H1 (cell line): ENCODE results near the gene NFASC. TPM values are rescaled to one million over a fixed set of nuclear protein-coding genes. Genes with fewer than 3 reads are reported as not detected.

Experiments
- CBX5 ChIP-seq: fragments of 300-800, 300-1000 bp; sonication (generic); IDR thresholded peaks from 2 replicates; pipeline ENCODE4 v1.7.1; 2016; ENCODE audit warnings: antibody characterized with exemption, low read length, low read depth
- CTBP2 ChIP-seq: IDR thresholded peaks from 2 replicates; pipeline ENCODE4 v1.7.0; 2011; ENCODE audit warnings: borderline replicate concordance, mild to moderate bottlenecking, moderate library complexity, mixed read lengths, low read length; ENCODE audit not compliant: insufficient read depth, insufficient read length
- EGR1 ChIP-seq: IDR thresholded peaks from 2 replicates; pipeline ENCODE4 v1.6.1; 2011; ENCODE audit warnings: low read depth, low read length, borderline replicate concordance
- NANOG ChIP-seq: IDR thresholded peaks from 2 replicates; pipeline ENCODE4 v1.6.1; 2011; ENCODE audit warnings: low read length, low read depth, mild to moderate bottlenecking, inconsistent platforms; ENCODE audit not compliant: insufficient read depth, poor library complexity, severe bottlenecking
- NRF1 ChIP-seq: IDR thresholded peaks from 2 replicates; pipeline ENCODE4 v1.6.1; 2011; ENCODE audit warnings: mild to moderate bottlenecking, low read depth, low read length, improper control_type of control experiment
- SP1 ChIP-seq: IDR thresholded peaks from 2 replicates; pipeline ENCODE4 v1.6.1; 2011; ENCODE audit warnings: low read depth, low read length
- polyA plus RNA-seq, 7 experiments: library from polyadenylated mRNA; depleted of rRNA in 3 of 7; stranded (reverse) in 5 of 7; unstranded in 2 of 7; fragments of >200 nt in 5 of 7; fragments of 200-250 nt in 2 of 7; gene quantifications; 1 replicate in 5 of 7; 2 replicates in 1 of 7; 4 replicates in 1 of 7; pipeline versions ENCODE4 v1.2.1 to v1.2.3, GENCODE V29; 2011 to 2013; ENCODE audit warnings: missing spikeins in 2 of 7, mixed read lengths in 2 of 7
- total RNA-seq: library from RNA; stranded (reverse); fragmentation: NEBNext Ultra II Directional; extraction: Animal tissue kit (Norgen Biotek cat#: 25700); gene quantifications from 2 replicates; pipeline ENCODE4 v1.2.1, GENCODE V29; 2021
- TF ChIP-seq, protein P1 (sequence below): IDR thresholded peaks from 2 replicates; pipeline ENCODE4 v1.6.1; 2011; ENCODE audit warnings: low read depth, mild to moderate bottlenecking, low read length; ENCODE audit not compliant: insufficient read depth
- TF ChIP-seq, protein P2 (sequence below): IDR thresholded peaks from 2 replicates; pipeline ENCODE4 v1.6.1; 2011; ENCODE audit warnings: low read length, improper control_type of control experiment

The NFASC gene
- total and polyA plus RNA-seq, 2 of the 8 experiments (the other 6 are each of a cell fraction or from before 2014, with no cell fraction given) = 5.0 to 15.2 TPM

DNA sequence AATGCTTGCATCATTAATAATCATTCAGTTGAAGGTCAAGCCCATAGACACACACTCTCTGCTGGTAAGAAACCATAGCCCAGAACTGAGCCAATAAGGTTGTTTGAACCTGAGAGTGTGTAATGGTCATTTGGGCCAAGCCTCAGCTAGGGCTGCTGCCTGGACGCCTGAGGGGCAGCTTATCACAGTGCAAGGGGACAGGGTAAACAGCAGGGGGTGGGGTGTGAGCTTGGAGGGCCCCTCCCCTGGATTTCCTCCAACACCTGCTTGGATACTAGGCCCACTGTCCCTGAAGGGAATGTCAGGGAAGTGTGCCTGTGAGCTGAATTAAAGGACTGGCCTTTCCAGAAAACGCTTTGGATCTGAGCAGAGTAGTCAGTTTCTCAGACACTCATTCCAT lies 147.7 kb downstream of the NFASC start (continued):
- TF ChIP-seq NRF1 (no peak), CBX5 (no peak), NANOG (no peak), EGR1 (no peak), SP1 (no peak), CTBP2 (no peak)
- TF ChIP-seq, protein P1, sequence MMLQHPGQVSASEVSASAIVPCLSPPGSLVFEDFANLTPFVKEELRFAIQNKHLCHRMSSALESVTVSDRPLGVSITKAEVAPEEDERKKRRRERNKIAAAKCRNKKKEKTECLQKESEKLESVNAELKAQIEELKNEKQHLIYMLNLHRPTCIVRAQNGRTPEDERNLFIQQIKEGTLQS = no peak
- TF ChIP-seq, protein P2, sequence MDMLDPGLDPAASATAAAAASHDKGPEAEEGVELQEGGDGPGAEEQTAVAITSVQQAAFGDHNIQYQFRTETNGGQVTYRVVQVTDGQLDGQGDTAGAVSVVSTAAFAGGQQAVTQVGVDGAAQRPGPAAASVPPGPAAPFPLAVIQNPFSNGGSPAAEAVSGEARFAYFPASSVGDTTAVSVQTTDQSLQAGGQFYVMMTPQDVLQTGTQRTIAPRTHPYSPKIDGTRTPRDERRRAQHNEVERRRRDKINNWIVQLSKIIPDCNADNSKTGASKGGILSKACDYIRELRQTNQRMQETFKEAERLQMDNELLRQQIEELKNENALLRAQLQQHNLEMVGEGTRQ = no peak
